Left lung (tissue), 10 donors: ENCODE measurements around the gene PLCH1. TPM values are rescaled to one million over a fixed set of nuclear protein-coding genes. Genes with fewer than 3 reads are reported as not detected.

Experiments
- ATAC-seq: fragments of 200-7000 bp; cut with Tn5 transposase; one replicate; pipeline ENCODE4 v1.9.1; 2020; ENCODE audit warnings: moderate library complexity
- DNase-seq, 4 donors: peaks; one replicate each; pipeline ENCODE4 v3.0.0-alpha.2; 2013 to 2020
- H3K27ac ChIP-seq, 2 donors: fragments of 200-600 bp; sonication (generic) in 1 of 2; one replicate each; pipeline versions ENCODE4 v1.5.0 to v1.8.0; 2020 to 2021
- H3K27me3 ChIP-seq, 2 donors: fragments of 200-600 bp; sonication (generic) in 1 of 2; one replicate each; pipeline versions ENCODE4 v1.5.0 to v1.8.0; 2020 to 2021
- H3K36me3 ChIP-seq, 2 donors: fragments of 200-600 bp; sonication (generic) in 1 of 2; one replicate each; pipeline versions ENCODE4 v1.5.0 to v1.8.0; 2020 to 2021
- H3K4me1 ChIP-seq, 2 donors: fragments of 200-600 bp; one replicate each; pipeline ENCODE4 v1.8.0; 2021
- H3K4me3 ChIP-seq, 2 donors: fragments of 200-600 bp; sonication (generic) in 1 of 2; one replicate each; pipeline versions ENCODE4 v1.5.0 to v1.8.0; 2020 to 2021; ENCODE audit warnings: mild to moderate bottlenecking in 1 of 2
- H3K9me3 ChIP-seq, 2 donors: fragments of 200-600 bp; sonication (generic) in 1 of 2; one replicate each; pipeline versions ENCODE4 v1.5.0 to v1.8.0; 2020 to 2021
- intact Hi-C, 2 donors: fragments of 100-400 bp; cut with DNase I; formaldehyde crosslinking; loops; one replicate each; pipeline versions ENCODE4 v1.11.2 to v1.14.2; 2022
- polyA plus RNA-seq, 6 donors: library from polyadenylated mRNA; unstranded; fragments of 120-200 nt; gene quantifications; one replicate each; pipeline ENCODE4 v1.2.1, GENCODE V29; 2013; ENCODE audit not compliant: insufficient read length in 6 of 6
- total RNA-seq, 2 donors: library from RNA; stranded (reverse); fragmentation: NEBNext Ultra II Directional; extraction: Animal tissue kit (Norgen Biotek cat#: 25700); gene quantifications; one replicate each; pipeline ENCODE4 v1.2.1, GENCODE V29; 2021
- TF ChIP-seq, protein P1 (sequence below), 2 donors: fragments of 200-600 bp; sonication (generic) in 1 of 2; IDR thresholded peaks; one replicate each; pipeline versions ENCODE4 v1.5.0 to v1.8.0; 2021; ENCODE audit warnings: antibody characterized with exemption in 2 of 2
- donor health status: DM: no; HTN: yes; CAD: no.
- donor health status: DM: no; HTN: no; CAD: no.

PLCH1 gene
- total and polyA plus RNA-seq, 8 donors: 8.5 to 33.8 (median 23.7) TPM

DNA sequence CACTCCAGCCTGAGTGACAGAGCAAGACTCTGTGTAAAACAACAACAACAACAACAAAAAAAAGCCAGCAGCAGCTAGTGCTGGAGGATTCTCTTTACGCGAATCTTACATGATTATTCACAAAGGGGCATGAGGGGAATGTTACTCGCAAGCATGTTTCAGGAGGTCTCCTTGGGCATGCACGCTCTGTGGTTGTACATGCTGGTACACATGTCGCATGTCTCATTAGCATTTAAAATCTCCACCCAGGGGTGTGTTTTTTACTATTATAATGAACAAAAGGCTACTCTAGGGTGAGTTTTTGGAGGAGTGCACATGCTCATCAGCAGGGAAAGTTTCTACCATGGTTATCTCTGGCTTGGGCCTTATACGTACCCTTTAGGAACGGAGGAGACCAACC lies 12.7 kb upstream of the PLCH1 start:
- H3K27me3 ChIP-seq: no peaks in the 10 kb centered on the region
- TF ChIP-seq, protein P1, sequence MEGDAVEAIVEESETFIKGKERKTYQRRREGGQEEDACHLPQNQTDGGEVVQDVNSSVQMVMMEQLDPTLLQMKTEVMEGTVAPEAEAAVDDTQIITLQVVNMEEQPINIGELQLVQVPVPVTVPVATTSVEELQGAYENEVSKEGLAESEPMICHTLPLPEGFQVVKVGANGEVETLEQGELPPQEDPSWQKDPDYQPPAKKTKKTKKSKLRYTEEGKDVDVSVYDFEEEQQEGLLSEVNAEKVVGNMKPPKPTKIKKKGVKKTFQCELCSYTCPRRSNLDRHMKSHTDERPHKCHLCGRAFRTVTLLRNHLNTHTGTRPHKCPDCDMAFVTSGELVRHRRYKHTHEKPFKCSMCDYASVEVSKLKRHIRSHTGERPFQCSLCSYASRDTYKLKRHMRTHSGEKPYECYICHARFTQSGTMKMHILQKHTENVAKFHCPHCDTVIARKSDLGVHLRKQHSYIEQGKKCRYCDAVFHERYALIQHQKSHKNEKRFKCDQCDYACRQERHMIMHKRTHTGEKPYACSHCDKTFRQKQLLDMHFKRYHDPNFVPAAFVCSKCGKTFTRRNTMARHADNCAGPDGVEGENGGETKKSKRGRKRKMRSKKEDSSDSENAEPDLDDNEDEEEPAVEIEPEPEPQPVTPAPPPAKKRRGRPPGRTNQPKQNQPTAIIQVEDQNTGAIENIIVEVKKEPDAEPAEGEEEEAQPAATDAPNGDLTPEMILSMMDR (IDR thresholded peaks at IDR 0.05): no peak
- no peak overlapping the region for H3K4me3 ChIP-seq
- H3K27ac ChIP-seq: no peak overlapping the region
- DNase-seq (no peak), ATAC-seq (no peak)
- no peaks in the 10 kb centered on the region for H3K4me1 ChIP-seq
- H3K36me3 ChIP-seq: peaks cover 0 to 7% of the 10 kb centered on the region in 2 donors
- no peaks in the 10 kb centered on the region for H3K9me3 ChIP-seq
- intact Hi-C loops: no loop called here

DNA sequence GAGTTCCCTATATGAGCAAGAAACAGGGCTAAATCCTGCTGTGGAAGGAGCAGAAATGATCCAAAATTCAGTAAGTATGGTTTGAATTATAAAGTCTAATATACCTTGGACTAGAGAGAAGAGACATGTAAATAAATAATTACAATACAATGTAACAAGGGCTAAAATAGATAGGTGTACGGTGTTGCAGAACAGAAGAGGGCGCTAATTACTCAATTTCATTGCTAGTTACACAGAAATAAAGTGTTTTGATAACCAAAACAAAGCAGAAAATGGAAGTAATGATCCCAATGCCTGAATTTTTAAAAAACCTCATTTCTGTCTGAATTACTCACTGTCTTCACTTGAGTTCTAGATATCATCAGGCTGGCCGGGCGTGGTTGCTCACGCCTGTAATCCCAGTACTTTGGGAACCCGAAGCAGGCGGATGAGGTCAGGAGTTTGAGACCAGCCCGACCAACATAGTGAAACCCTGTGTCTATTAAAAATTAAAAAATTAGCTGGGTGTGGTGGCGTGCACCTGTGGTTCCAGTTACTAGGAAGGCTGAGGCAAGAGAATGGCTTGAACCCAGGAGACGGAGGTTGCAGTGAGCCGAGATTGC lies 8.3 kb upstream of the PLCH1 start:
- peak; percentile 57 for ATAC-seq
- H3K4me1 ChIP-seq: no peaks in the 10 kb centered on the region
- DNase-seq: no peak
- H3K4me3 ChIP-seq: no peak overlapping the region
- TF ChIP-seq, protein P1 (IDR thresholded peaks at IDR 0.05): no peak
- no peaks in the 10 kb centered on the region for H3K36me3 ChIP-seq
- no peak overlapping the region for H3K27ac ChIP-seq
- H3K27me3 ChIP-seq: peaks cover 0 to under 1% of the 10 kb centered on the region in 2 donors
- H3K9me3 ChIP-seq: no peaks in the 10 kb centered on the region
- intact Hi-C loops: no loop called here

DNA sequence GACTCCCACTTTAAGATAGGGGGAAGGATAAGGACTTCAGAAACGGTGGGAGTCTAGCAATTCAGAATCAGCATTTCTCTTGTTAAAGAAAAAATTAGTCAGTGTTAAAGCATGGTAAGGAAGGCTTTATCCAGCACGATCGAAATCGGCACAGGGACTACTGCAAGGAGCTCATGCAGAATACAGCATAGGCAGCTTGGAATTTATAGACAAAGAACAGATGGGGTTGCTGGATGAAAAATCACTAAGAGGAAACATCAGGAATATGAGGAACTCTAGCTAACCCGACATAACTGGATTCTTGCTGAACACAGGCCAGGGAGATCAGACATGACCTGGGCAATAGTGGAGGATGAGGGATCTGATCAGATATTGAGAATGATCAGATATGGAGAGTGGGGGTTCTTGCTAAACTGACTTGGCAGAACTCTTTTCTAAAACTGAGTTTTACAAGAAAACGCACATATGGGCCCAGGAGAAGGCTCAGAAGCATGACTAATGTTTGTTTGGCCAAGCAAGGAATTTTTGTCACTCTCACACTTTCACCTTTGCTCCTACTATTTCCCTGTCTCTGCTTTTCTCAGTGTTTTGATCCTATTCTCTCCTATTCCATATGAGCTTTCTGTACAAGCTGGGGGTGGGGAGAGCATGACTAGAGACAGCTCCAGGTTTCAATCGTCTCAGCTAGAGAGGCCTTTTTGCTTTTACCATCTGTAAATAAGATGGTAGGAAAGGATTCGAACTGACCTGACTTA lies 3.9 kb upstream of the PLCH1 start:
- H3K27me3 ChIP-seq: peaks cover 18 to 44% of the 10 kb centered on the region in 2 donors
- DNase-seq (no peak), ATAC-seq (no peak)
- H3K4me3 ChIP-seq: no peak overlapping the region
- intact Hi-C loops: no loop called here
- TF ChIP-seq, protein P1 (IDR thresholded peaks at IDR 0.05): no peak
- peaks cover 3 to 25% of the 10 kb centered on the region in 2 donors for H3K4me1 ChIP-seq
- H3K36me3 ChIP-seq: no peaks in the 10 kb centered on the region
- H3K27ac ChIP-seq: no peak overlapping the region
- no peaks in the 10 kb centered on the region for H3K9me3 ChIP-seq

DNA sequence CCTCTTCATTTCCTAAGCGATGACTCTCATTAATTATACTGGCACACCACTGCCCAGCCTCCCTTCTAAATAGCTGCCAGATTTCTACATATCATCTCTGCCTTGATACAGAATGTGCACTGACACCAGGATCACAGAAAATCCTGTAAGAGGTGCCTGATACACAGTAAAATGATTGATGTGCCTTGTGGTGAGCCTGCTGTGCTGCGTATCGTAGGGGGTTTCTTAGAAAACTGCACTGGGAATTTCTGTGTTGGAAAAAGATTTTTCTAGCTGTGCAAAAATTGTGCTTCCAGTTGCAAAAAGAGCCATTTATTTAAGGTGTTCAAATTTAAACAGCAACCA lies 3.0 kb upstream of the PLCH1 start:
- no peak for ATAC-seq
- H3K36me3 ChIP-seq: no peaks in the 10 kb centered on the region
- no peak overlapping the region for H3K27ac ChIP-seq
- no peak overlapping the region for H3K4me3 ChIP-seq
- no peak for DNase-seq
- TF ChIP-seq, protein P1 (IDR thresholded peaks at IDR 0.05): no peak
- no peaks in the 10 kb centered on the region for H3K9me3 ChIP-seq
- peaks cover 3 to 25% of the 10 kb centered on the region in 2 donors for H3K4me1 ChIP-seq
- intact Hi-C loops: no loop called here
- peaks cover 18 to 53% of the 10 kb centered on the region in 2 donors for H3K27me3 ChIP-seq

DNA sequence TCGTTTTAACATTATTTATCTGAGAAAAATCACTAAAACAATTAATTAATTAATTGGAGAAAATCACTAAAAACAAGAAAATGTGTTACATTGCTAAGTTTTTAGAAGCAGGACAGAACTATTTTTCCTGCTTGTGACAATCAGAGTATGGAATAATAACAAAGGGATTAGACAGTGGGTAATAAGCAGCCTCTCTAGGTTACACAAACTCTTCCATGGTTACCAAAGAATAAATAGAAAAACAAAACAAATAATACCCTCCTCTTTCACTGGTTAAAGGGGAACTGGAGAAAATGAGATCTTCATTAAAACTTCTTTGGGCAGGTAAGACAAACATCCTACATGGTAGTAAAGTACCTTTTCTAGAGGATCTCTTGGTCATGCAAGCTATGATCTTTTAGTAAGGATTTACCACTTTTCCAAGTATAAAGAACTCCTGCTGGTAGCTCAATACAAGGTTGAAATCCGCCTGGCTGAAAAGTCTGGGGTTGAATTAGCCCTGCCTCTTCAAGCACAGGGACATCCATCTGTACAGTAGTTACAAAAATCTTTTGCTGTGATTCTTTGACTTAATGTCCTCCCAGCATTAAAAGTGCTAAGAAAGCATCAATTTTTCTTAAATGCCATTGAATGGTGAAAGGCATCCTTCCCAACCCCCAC lies 2.5 kb upstream of the PLCH1 start:
- Histone ChIP-seq H3K36me3 (no peaks in the 10 kb centered on the region), H3K4me3 (no peak overlapping the region), H3K27ac (no peak overlapping the region), H3K4me1 (peaks cover 3 to 25% of the 10 kb centered on the region in 2 donors), H3K27me3 (peaks cover 20 to 58% of the 10 kb centered on the region in 2 donors), H3K9me3 (no peaks in the 10 kb centered on the region)
- DNase-seq (no peak), ATAC-seq (no peak)
- TF ChIP-seq, protein P1 (IDR thresholded peaks at IDR 0.05): no peak
- intact Hi-C loops: no loop called here
